ENCODE data around the gene KIFBP. TPM values are rescaled to one million over a fixed set of nuclear protein-coding genes. Genes with fewer than 3 reads are reported as not detected.

Gene KIFBP
- total and polyA plus RNA-seq, 2 donors from 2014 or later: 25.6 to 26.7 TPM

DNA sequence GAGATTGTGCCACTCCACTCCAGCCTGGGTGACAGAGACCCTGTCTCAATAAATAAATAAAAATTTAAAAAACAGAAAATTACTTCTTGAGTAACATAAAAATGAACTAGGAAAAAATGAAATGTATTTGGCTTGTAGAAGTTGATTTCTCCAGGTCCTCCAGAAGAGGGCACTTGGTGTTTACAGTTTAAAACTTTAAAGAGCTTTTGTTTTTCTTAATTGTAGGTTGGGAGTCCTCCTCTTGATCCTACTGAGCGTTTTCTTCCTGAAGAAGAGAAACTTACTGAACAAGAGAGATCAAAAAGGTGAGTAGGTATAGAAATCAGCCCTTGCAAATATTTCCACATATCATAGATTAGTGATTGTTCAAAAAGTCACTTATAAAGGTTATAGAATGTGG lies 16.2 kb downstream of the KIFBP start:
- TF ChIP-seq, protein P1, sequence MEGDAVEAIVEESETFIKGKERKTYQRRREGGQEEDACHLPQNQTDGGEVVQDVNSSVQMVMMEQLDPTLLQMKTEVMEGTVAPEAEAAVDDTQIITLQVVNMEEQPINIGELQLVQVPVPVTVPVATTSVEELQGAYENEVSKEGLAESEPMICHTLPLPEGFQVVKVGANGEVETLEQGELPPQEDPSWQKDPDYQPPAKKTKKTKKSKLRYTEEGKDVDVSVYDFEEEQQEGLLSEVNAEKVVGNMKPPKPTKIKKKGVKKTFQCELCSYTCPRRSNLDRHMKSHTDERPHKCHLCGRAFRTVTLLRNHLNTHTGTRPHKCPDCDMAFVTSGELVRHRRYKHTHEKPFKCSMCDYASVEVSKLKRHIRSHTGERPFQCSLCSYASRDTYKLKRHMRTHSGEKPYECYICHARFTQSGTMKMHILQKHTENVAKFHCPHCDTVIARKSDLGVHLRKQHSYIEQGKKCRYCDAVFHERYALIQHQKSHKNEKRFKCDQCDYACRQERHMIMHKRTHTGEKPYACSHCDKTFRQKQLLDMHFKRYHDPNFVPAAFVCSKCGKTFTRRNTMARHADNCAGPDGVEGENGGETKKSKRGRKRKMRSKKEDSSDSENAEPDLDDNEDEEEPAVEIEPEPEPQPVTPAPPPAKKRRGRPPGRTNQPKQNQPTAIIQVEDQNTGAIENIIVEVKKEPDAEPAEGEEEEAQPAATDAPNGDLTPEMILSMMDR (IDR thresholded peaks at IDR 0.05; ENCODE audit: borderline replicate concordance, extremely low read depth, insufficient read depth): peak; percentile 41
- DNase-seq (peak in 2 of 5 donors; percentile 21 to 57), FAIRE-seq (no peak)
- peaks cover 0 to 5% (median 0%) of the 10 kb centered on the region in 3 donors for H3K36me3 ChIP-seq (ENCODE audit: control insufficient read depth in 2 of 3, insufficient read depth in 3 of 3, low read length in 3 of 3)
- intact Hi-C loops (cut with DNase I): loop anchor here (10.0 kb wide), 1 partner anchor 90 kb away; no protein-coding TSS in a partner anchor
- H3K4me3 ChIP-seq (ENCODE audit: low read length in 3 of 3): no peak overlapping the region
- H3K4me1 ChIP-seq (ENCODE audit: control insufficient read depth in 2 of 3, insufficient read depth in 2 of 3, low read depth in 1 of 3, low read length in 3 of 3): no peaks in the 10 kb centered on the region
- no peak overlapping the region for H3K27ac ChIP-seq (ENCODE audit: low read depth in 2 of 2, low read length in 2 of 2)
- no peak overlapping the region for H3K9ac ChIP-seq (ENCODE audit: low read length in 3 of 3)
- H3K27me3 ChIP-seq (ENCODE audit: control insufficient read depth, insufficient read depth, low read length): no peaks in the 10 kb centered on the region
- H3K9me3 ChIP-seq (ENCODE audit: control insufficient read depth in 2 of 3, insufficient read depth in 1 of 3, low read length in 3 of 3): no peaks in the 10 kb centered on the region

GRCh38 chr10:69005704-69006485 lies 17.3 kb downstream of the KIFBP start:
- DNase-seq (no peak), FAIRE-seq (no peak)
- Histone ChIP-seq H3K4me3 (ENCODE audit: low read length in 3 of 3) (no peak overlapping the region), H3K36me3 (ENCODE audit: control insufficient read depth in 2 of 3, insufficient read depth in 3 of 3, low read length in 3 of 3) (peaks cover 0 to 2% (median 0%) of the 10 kb centered on the region in 3 donors), H3K27me3 (ENCODE audit: control insufficient read depth, insufficient read depth, low read length) (no peaks in the 10 kb centered on the region), H3K9me3 (ENCODE audit: control insufficient read depth in 2 of 3, insufficient read depth in 1 of 3, low read length in 3 of 3) (no peaks in the 10 kb centered on the region), H3K9ac (ENCODE audit: low read length in 3 of 3) (no peak overlapping the region), H3K27ac (ENCODE audit: low read depth in 2 of 2, low read length in 2 of 2) (no peak overlapping the region), H3K4me1 (ENCODE audit: control insufficient read depth in 2 of 3, insufficient read depth in 2 of 3, low read depth in 1 of 3, low read length in 3 of 3) (no peaks in the 10 kb centered on the region)
- intact Hi-C loops (cut with DNase I): loop anchor here (10.0 kb wide), 1 partner anchor 89 kb away; no protein-coding TSS in a partner anchor
- TF ChIP-seq, protein P1 (IDR thresholded peaks at IDR 0.05; ENCODE audit: borderline replicate concordance, extremely low read depth, insufficient read depth): no peak

DNA sequence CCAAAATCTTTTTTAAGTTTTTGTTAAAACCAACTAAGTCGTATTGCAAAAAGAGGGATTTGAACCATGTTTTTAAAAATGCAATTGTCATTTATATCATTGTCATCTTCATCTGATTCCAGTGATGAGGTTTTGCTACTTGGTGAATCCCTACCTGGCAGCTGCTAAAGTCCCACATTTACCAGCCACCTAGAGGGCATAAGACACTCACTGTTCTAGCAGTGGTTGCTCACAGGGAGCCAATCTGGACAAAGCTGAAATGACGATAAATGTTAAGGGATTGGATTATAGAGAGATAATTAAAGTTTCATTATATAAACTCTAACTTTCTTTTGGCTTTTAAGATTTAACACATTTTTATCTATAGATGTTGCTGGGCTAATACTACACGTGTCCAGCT lies 18.7 kb downstream of the KIFBP start:
- Histone ChIP-seq H3K4me3 (ENCODE audit: low read length in 3 of 3) (no peak overlapping the region), H3K4me1 (ENCODE audit: control insufficient read depth in 2 of 3, insufficient read depth in 2 of 3, low read depth in 1 of 3, low read length in 3 of 3) (no peaks in the 10 kb centered on the region), H3K36me3 (ENCODE audit: control insufficient read depth in 2 of 3, insufficient read depth in 3 of 3, low read length in 3 of 3) (peaks cover 2 to 8% (median 5%) of the 10 kb centered on the region in 3 donors), H3K27ac (ENCODE audit: low read depth in 2 of 2, low read length in 2 of 2) (no peak overlapping the region), H3K9me3 (ENCODE audit: control insufficient read depth in 2 of 3, insufficient read depth in 1 of 3, low read length in 3 of 3) (no peaks in the 10 kb centered on the region), H3K9ac (ENCODE audit: low read length in 3 of 3) (no peak overlapping the region), H3K27me3 (ENCODE audit: control insufficient read depth, insufficient read depth, low read length) (no peaks in the 10 kb centered on the region)
- DNase-seq (no peak), FAIRE-seq (no peak)
- TF ChIP-seq, protein P1 (IDR thresholded peaks at IDR 0.05; ENCODE audit: borderline replicate concordance, extremely low read depth, insufficient read depth): no peak
- intact Hi-C loops (cut with DNase I): loop anchor here (10.0 kb wide), 1 partner anchor 88 kb away; no protein-coding TSS in a partner anchor
